Right lobe of liver (tissue), 4 donors: Measurements from ENCODE around the gene FAM236C.
"Not testable (repeated sequence)": the region's sequence is repeated elsewhere in the genome, so short reads cannot be mapped to it uniquely, and the experiment has no call there.

Experiments
- CTCF ChIP-seq, 4 donors: fragments of 200-600 bp in 3 of 4; fragments of 450-650 bp in 1 of 4; IDR thresholded peaks; one replicate each; pipeline versions ENCODE4 v1.5.1 to v1.8.0; 2016 to 2022; ENCODE audit warnings: antibody characterized with exemption in 4 of 4, mild to moderate bottlenecking in 2 of 4
- POLR2A ChIP-seq: fragments of 450-650 bp; IDR thresholded peaks from one replicate; pipeline ENCODE4 v1.6.1; 2017; ENCODE audit warnings: antibody characterized with exemption, mild to moderate bottlenecking
- donor health status: DM: no; HTN: no; CAD: no.
- donor health status: DM: no; HTN: no; CAD: no.
- donor health status: DM: no; HTN: yes; CAD: no.

- TF ChIP-seq CTCF (IDR thresholded peaks at IDR 0.05); POLR2A: not testable (repeated sequence)
These were observed 29.9 kb downstream of the FAM236C start for GRCh38 chrX:72942272-72942671.
